ENCODE results near the gene PKDCC.

DNA sequence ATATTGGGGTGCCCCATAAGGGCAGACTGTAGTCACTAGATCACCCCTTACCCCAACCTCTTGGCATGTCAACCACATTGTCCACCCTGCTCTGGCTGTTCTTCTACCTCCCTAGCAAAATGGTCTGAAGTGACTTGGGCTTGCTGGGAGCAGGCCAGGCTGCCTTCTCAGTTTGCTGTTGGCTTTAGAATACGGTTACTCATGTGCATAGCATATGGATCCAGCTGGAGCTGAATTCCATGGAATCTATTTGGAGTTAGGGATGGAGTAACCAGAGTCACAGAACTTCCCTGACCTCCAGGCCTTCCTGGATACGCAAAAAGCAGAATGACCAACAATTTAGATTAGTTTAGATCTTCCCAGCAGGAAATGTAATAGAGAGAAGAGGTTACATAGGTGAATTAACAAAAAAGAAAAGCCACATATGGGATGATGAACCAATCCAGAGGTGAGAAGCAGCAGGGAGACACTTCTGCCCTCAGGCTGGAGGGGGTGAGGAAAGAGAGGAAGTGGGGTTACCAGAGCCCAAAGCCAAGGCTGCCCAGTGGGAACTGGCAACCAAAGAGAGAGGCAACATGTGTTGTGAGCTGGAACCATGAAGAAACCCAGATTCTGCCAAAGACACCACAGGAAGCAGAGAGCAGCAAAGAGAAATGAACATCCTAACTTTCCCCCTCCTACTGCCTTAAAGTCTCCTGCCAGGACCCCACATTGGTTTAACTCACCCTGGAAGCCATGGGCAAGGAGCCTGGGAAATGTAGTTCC lies 26.1 kb downstream of the PKDCC start:
- TF ChIP-seq GABPA (IDR thresholded peaks at IDR 0.05; ENCODE audit: borderline replicate concordance, insufficient read depth, low read length) (no peak), HDAC2 (IDR thresholded peaks at IDR 0.05; ENCODE audit: borderline replicate concordance in 1 of 2, low read depth in 2 of 2, low read length in 2 of 2) (no peak), FOSL1 (IDR thresholded peaks at IDR 0.05; ENCODE audit: insufficient read depth, low read depth, low read length) (no peak), EGR1 (IDR thresholded peaks at IDR 0.05; ENCODE audit: borderline replicate concordance, low read depth, low read length) (no peak)
- TF ChIP-seq, protein P1, sequence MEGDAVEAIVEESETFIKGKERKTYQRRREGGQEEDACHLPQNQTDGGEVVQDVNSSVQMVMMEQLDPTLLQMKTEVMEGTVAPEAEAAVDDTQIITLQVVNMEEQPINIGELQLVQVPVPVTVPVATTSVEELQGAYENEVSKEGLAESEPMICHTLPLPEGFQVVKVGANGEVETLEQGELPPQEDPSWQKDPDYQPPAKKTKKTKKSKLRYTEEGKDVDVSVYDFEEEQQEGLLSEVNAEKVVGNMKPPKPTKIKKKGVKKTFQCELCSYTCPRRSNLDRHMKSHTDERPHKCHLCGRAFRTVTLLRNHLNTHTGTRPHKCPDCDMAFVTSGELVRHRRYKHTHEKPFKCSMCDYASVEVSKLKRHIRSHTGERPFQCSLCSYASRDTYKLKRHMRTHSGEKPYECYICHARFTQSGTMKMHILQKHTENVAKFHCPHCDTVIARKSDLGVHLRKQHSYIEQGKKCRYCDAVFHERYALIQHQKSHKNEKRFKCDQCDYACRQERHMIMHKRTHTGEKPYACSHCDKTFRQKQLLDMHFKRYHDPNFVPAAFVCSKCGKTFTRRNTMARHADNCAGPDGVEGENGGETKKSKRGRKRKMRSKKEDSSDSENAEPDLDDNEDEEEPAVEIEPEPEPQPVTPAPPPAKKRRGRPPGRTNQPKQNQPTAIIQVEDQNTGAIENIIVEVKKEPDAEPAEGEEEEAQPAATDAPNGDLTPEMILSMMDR (IDR thresholded peaks at IDR 0.05; ENCODE audit: control extremely low read depth in 1 of 3, insufficient read depth in 1 of 3, low read depth in 1 of 3, low read length in 3 of 3), result no peak
